ENCODE data around the gene CA5A. TPM values are rescaled to one million over a fixed set of nuclear protein-coding genes. Genes with fewer than 3 reads are reported as not detected.

Gene CA5A
- polyA plus RNA-seq, 2 of the 4 experiments (the other 2 are of a cell fraction) = not detected

- TF ChIP-seq MAZ (IDR thresholded peaks at IDR 0.05; ENCODE audit: borderline replicate concordance, low read depth, low read length) (no peak), FOSB (CRISPR knock-in tag; IDR thresholded peaks at IDR 0.05) (no peak), PBX3 (IDR thresholded peaks at IDR 0.05) (no peak), EHF (CRISPR knock-in tag; IDR thresholded peaks at IDR 0.05) (no peak), RFX5 (IDR thresholded peaks at IDR 0.05) (no peak), MYC (IDR thresholded peaks at IDR 0.05; ENCODE audit: borderline replicate concordance, low read length) (no peak), SMC3 (IDR thresholded peaks at IDR 0.05) (no peak), USF2 (IDR thresholded peaks at IDR 0.05) (no peak), JUN (IDR thresholded peaks at IDR 0.05) (no peak), TFCP2L1 (CRISPR knock-in tag; IDR thresholded peaks at IDR 0.05) (no peak), EHMT2 (IDR thresholded peaks at IDR 0.05; ENCODE audit: low read depth) (no peak), CEBPB (IDR thresholded peaks at IDR 0.05) (no peak), SREBF2 (IDR thresholded peaks at IDR 0.05) (no peak), HEYL (CRISPR knock-in tag; IDR thresholded peaks at IDR 0.05) (no peak), RNF2 (IDR thresholded peaks at IDR 0.05; ENCODE audit: borderline replicate concordance, low read depth) (no peak), RAD21 (conservative IDR thresholded peaks at IDR 0.05 in 1 of 2, IDR thresholded peaks at IDR 0.05 in 1 of 2) (no peak)
- FAIRE-seq (no peak), DNase-seq (ENCODE audit: low read depth in 1 of 2, low spot score in 1 of 2) (no peak), ATAC-seq (no peak)
- ChIA-PET CTCF (no interaction called here), POLR2A (no interaction called here)
- Histone ChIP-seq H3K4me1 (peaks cover 14% of the 10 kb centered on the region), H3K4me2 (no peak overlapping the region), H3K9me3 (no peaks in the 10 kb centered on the region), H3K27ac (no peak overlapping the region), H3K4me3 (no peak overlapping the region)
- 94% methylated on average over 8 of the region's 8 CpGs for WGBS (ENCODE audit: missing lambda C conversion rate)
These were observed 43.0 kb upstream of the CA5A start for GRCh38 chr16:87979352-87979751.

GRCh38 chr16:87978127-87978526 lies 41.8 kb upstream of the CA5A start:
- Histone ChIP-seq H3K4me1 (peaks cover 6% of the 10 kb centered on the region), H3K27ac (no peak overlapping the region), H3K9me3 (peaks cover 3% of the 10 kb centered on the region; the same call in 2 of the 3 replicates), H3K4me3 (no peak overlapping the region), H3K4me2 (no peak overlapping the region)
- ATAC-seq (no peak), FAIRE-seq (no peak), DNase-seq (ENCODE audit: low read depth in 1 of 2, low spot score in 1 of 2) (no peak)
- ChIA-PET CTCF (interaction anchor here (1.2 kb wide), 1 partner anchor 461 kb away, joined by 3 read pairs; no protein-coding TSS in a partner anchor), POLR2A (no interaction called here)
- WGBS (ENCODE audit: missing lambda C conversion rate) = 90% methylated on average over 5 of the region's 5 CpGs
- no peak for TF ChIP-seq ZNF302 (CRISPR knock-in tag; IDR thresholded peaks at IDR 0.05)
- no peak for TF ChIP-seq MAZ (IDR thresholded peaks at IDR 0.05; ENCODE audit: borderline replicate concordance, low read depth, low read length)
- no peak for TF ChIP-seq SREBF2 (IDR thresholded peaks at IDR 0.05)
- no peak for TF ChIP-seq PBX3 (IDR thresholded peaks at IDR 0.05)
- no peak for TF ChIP-seq CHD4 (IDR thresholded peaks at IDR 0.05; ENCODE audit: borderline replicate concordance)
- no peak for TF ChIP-seq ESRRA (IDR thresholded peaks at IDR 0.05; ENCODE audit: borderline replicate concordance, low read length)
- TF ChIP-seq POLR2AphosphoS2 (conservative IDR thresholded peaks at IDR 0.05; ENCODE audit: low read length) = no peak
- no peak for TF ChIP-seq KDM5A (IDR thresholded peaks at IDR 0.05)
- no peak for TF ChIP-seq CTCF (IDR thresholded peaks at IDR 0.05)
- TF ChIP-seq GATA3 (IDR thresholded peaks at IDR 0.05; ENCODE audit: borderline replicate concordance) = no peak
- no peak for TF ChIP-seq CBX8 (IDR thresholded peaks at IDR 0.05)
- no peak for TF ChIP-seq EP300 (IDR thresholded peaks at IDR 0.05)
- no peak for TF ChIP-seq USF2 (IDR thresholded peaks at IDR 0.05)
- TF ChIP-seq HMGXB4 (CRISPR knock-in tag; IDR thresholded peaks at IDR 0.05; ENCODE audit: borderline replicate concordance) = no peak
- TF ChIP-seq HDAC2 (IDR thresholded peaks at IDR 0.05) = no peak
- no peak for TF ChIP-seq MYC (IDR thresholded peaks at IDR 0.05; ENCODE audit: borderline replicate concordance, low read length)
- no peak for TF ChIP-seq RARB (CRISPR knock-in tag; IDR thresholded peaks at IDR 0.05)
- TF ChIP-seq BCL3 (IDR thresholded peaks at IDR 0.05) = no peak
- no peak for TF ChIP-seq NPAS2 (CRISPR knock-in tag; IDR thresholded peaks at IDR 0.05; ENCODE audit: borderline replicate concordance)

Measured in A549 (cell line).